ENCODE results near the gene EDARADD.

DNA sequence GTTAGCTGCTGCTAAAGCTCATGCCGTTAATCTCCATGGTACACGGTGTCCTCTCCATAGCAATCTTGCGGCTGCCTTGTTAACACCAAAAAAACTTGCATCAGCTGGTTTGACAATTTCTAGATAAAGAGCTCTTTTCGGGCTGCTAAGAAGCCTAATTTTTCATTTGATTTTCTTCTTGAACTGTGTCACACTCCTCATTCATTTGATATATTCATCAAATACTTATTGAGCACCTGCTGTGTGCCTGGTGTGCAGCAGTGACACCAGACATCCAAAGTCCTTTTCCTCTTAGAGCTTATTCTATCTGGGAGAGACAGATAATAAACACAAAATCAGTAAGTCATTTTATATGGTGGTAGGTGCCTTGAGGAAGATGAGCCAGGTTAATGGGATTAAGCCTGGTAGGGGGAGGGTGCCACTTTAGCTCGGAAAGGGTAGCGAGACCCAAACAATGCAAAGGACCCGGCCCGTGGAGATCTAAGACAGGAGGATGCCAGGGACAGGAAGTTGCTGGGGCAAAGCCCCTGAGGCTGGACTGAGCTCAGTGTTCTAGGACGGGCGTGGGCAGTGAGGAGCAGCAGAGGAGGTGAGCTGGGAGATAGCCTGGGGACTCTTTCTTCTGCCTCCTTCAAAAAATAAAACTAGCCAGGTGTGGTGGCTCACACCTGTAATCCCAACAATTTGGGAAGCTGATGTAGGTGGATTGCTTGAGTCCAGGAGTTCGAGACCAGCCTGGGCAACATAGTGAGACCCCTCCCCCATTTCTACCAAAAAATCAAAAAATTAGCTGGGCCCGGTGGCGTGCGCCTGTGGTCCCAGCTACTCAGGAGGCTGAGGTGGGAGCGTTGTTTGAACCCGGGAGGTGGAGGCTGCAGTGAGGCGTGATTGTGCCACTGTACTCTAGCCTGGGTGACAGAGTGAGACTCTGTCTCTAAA lies 79.0 kb downstream of the EDARADD start:
- no peak for TF ChIP-seq POLR2A (IDR thresholded peaks at IDR 0.05)
- TF ChIP-seq, protein P1, sequence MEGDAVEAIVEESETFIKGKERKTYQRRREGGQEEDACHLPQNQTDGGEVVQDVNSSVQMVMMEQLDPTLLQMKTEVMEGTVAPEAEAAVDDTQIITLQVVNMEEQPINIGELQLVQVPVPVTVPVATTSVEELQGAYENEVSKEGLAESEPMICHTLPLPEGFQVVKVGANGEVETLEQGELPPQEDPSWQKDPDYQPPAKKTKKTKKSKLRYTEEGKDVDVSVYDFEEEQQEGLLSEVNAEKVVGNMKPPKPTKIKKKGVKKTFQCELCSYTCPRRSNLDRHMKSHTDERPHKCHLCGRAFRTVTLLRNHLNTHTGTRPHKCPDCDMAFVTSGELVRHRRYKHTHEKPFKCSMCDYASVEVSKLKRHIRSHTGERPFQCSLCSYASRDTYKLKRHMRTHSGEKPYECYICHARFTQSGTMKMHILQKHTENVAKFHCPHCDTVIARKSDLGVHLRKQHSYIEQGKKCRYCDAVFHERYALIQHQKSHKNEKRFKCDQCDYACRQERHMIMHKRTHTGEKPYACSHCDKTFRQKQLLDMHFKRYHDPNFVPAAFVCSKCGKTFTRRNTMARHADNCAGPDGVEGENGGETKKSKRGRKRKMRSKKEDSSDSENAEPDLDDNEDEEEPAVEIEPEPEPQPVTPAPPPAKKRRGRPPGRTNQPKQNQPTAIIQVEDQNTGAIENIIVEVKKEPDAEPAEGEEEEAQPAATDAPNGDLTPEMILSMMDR (IDR thresholded peaks at IDR 0.05): no peak

Measured in thyroid gland (tissue), 4 donors.